HepG2 (cell line): ENCODE data around the gene CLEC16A. TPM values are rescaled to one million over a fixed set of nuclear protein-coding genes. Genes with fewer than 3 reads are reported as not detected.

Experiments used
- ETV6 ChIP-seq: sonication (generic); formaldehyde crosslinking; conservative IDR thresholded peaks from 2 replicates; pipeline ENCODE4 v1.4.0; 2020; ENCODE audit warnings: missing genetic modification reagents
- FOSL1 ChIP-seq: sonication (generic); formaldehyde crosslinking; IDR thresholded peaks from 2 replicates; pipeline ENCODE4 v1.9.0; 2021; ENCODE audit warnings: missing genetic modification reagents, borderline replicate concordance
- KLF11 ChIP-seq: IDR thresholded peaks from 2 replicates; pipeline ENCODE4 v1.6.1; 2016; ENCODE audit warnings: missing compliant biosample characterization
- KMT2A ChIP-seq: sonication (generic); formaldehyde crosslinking; IDR thresholded peaks from 2 replicates; pipeline ENCODE4 v1.4.0; 2020; ENCODE audit warnings: missing genetic modification reagents
- RBM22 ChIP-seq: fragments of 200-400 bp; formaldehyde crosslinking; optimal IDR thresholded peaks from 2 replicates; pipeline ENCODE3; 2017; ENCODE audit warnings: mild to moderate bottlenecking, low read length, moderate library complexity
- RFX3 ChIP-seq: IDR thresholded peaks from 2 replicates; pipeline ENCODE4 v1.6.1; 2016; ENCODE audit warnings: missing biosample characterization, missing genetic modification reagents
- ZBTB42 ChIP-seq: sonication (generic); formaldehyde crosslinking; IDR thresholded peaks from 2 replicates; pipeline ENCODE4 v1.5.0; 2020; ENCODE audit warnings: mild to moderate bottlenecking, missing genetic modification reagents
- ZNF224 ChIP-seq: sonication (generic); formaldehyde crosslinking; IDR thresholded peaks from 2 replicates; pipeline ENCODE4 v1.5.0; 2020; ENCODE audit warnings: mild to moderate bottlenecking, missing genetic modification reagents
- ZNF260 ChIP-seq: sonication (generic); formaldehyde crosslinking; IDR thresholded peaks from 2 replicates; pipeline ENCODE4 v1.4.0; 2020; ENCODE audit warnings: missing genetic modification reagents, low read depth, mild to moderate bottlenecking, borderline replicate concordance
- ZNF891 ChIP-seq: sonication (generic); formaldehyde crosslinking; IDR thresholded peaks from 2 replicates; pipeline ENCODE4 v1.5.0; 2020; ENCODE audit warnings: mild to moderate bottlenecking, missing genetic modification reagents
- polyA plus RNA-seq, 8 experiments: library from polyadenylated mRNA; depleted of rRNA in 3 of 8; stranded (reverse) in 7 of 8; unstranded in 1 of 8; fragments of >200 nt; fragmentation: Illumina TruSeq in 4 of 8; extraction: Trizol in 4 of 8; gene quantifications; 2 replicates each; pipeline versions ENCODE4 v1.2.1 to v1.2.3, GENCODE V29; 2011 to 2016; ENCODE audit warnings: low read depth in 4 of 8, missing spikeins in 1 of 8, mixed read lengths in 1 of 8; ENCODE audit not compliant: insufficient read depth in 1 of 8
- total RNA-seq, 5 experiments: library from RNA; depleted of rRNA; stranded (reverse); fragments of >200 nt; fragmentation: Illumina TruSeq; extraction: Trizol; gene quantifications; 2 replicates each; pipeline ENCODE4 v1.2.3, GENCODE V29; 2016; ENCODE audit warnings: low read depth in 1 of 5
- TF ChIP-seq, protein P1 (sequence below): IDR thresholded peaks from 2 replicates; pipeline ENCODE4 v1.6.1; 2016
- TF ChIP-seq, protein P2 (sequence below): IDR thresholded peaks from 2 replicates; pipeline ENCODE4 v1.6.1; 2016; ENCODE audit warnings: low read depth
- TF ChIP-seq, protein P3 (sequence below): IDR thresholded peaks from 2 replicates; pipeline ENCODE4 v1.6.1; 2016; ENCODE audit warnings: low read depth, missing genetic modification reagents, missing compliant biosample characterization
- TF ChIP-seq, protein P4 (sequence below): sonication (generic); formaldehyde crosslinking; IDR thresholded peaks from 2 replicates; pipeline ENCODE4 v1.5.0; 2020; ENCODE audit warnings: mild to moderate bottlenecking, missing genetic modification reagents
- TF ChIP-seq, protein P5 (sequence below): sonication (generic); formaldehyde crosslinking; IDR thresholded peaks from 2 replicates; pipeline ENCODE4 v1.4.0; 2020; ENCODE audit warnings: missing genetic modification reagents, borderline replicate concordance

CLEC16A gene
- total and polyA plus RNA-seq, 2 of the 13 experiments (the other 11 are each of a cell fraction or from before 2014, with no cell fraction given), result 8.5 to 10.3 TPM

DNA sequence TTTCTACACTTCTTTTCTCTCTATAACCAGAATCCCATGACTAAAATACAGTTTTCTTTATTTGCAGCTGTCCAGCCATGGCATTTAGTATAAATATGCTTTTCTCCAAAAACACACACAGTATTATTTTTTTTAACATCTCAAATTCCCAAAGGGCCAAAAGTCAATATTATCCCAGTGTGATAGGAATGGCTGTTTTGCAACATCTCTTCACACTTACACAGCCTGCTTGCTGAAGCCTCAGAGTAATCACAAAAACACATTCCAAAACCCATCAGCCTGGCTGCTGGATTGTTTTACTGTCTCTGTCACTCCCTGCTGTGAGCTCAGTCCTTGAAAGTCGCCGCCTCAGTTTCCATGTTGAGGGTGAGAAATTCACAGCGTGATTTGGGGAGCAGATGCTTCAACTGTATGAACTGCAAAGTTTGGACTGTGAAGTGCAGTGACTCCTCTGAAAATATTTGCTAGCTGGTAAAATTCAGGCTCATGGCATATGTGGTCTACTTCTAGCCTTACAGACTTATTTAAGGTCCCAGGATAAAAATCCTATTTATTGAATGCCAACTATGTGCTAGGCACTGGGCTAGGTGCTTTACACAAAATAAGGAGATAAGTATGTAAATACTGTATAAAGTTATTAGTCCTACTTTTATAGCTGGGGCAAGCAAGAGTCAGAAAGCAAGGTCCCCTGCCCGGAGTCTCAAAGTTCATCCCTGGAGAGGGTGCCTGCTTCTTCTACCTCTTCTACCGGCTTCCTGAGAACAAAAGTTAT, 195.1 kb downstream of the CLEC16A start (continued):
- TF ChIP-seq KMT2A (CRISPR knock-in tag) (0 out of 2 replicates have a peak, but pooled peaks have one; percentile 41), ZNF260 (CRISPR knock-in tag) (no peak), RFX3 (CRISPR knock-in tag) (no peak), KLF11 (CRISPR knock-in tag) (peak; percentile 60; the same call in 1 of the 2 replicates), ZNF224 (CRISPR knock-in tag) (no peak), FOSL1 (CRISPR knock-in tag) (peak; percentile 45; the same call in 1 of the 2 replicates), RBM22 (no peak), ZNF891 (CRISPR knock-in tag) (no peak), ETV6 (CRISPR knock-in tag) (no peak), ZBTB42 (CRISPR knock-in tag) (no peak)
- TF ChIP-seq, protein P1, sequence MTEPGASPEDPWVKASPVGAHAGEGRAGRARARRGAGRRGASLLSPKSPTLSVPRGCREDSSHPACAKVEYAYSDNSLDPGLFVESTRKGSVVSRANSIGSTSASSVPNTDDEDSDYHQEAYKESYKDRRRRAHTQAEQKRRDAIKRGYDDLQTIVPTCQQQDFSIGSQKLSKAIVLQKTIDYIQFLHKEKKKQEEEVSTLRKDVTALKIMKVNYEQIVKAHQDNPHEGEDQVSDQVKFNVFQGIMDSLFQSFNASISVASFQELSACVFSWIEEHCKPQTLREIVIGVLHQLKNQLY (CRISPR knock-in tag), result peak; percentile 86
- TF ChIP-seq, protein P2, sequence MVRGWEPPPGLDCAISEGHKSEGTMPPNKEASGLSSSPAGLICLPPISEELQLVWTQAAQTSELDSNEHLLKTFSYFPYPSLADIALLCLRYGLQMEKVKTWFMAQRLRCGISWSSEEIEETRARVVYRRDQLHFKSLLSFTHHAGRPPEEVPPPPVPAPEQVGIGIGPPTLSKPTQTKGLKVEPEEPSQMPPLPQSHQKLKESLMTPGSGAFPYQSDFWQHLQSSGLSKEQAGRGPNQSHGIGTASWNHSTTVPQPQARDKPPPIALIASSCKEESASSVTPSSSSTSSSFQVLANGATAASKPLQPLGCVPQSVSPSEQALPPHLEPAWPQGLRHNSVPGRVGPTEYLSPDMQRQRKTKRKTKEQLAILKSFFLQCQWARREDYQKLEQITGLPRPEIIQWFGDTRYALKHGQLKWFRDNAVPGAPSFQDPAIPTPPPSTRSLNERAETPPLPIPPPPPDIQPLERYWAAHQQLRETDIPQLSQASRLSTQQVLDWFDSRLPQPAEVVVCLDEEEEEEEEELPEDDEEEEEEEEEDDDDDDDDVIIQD (CRISPR knock-in tag), result peak; percentile 81
- TF ChIP-seq, protein P3, sequence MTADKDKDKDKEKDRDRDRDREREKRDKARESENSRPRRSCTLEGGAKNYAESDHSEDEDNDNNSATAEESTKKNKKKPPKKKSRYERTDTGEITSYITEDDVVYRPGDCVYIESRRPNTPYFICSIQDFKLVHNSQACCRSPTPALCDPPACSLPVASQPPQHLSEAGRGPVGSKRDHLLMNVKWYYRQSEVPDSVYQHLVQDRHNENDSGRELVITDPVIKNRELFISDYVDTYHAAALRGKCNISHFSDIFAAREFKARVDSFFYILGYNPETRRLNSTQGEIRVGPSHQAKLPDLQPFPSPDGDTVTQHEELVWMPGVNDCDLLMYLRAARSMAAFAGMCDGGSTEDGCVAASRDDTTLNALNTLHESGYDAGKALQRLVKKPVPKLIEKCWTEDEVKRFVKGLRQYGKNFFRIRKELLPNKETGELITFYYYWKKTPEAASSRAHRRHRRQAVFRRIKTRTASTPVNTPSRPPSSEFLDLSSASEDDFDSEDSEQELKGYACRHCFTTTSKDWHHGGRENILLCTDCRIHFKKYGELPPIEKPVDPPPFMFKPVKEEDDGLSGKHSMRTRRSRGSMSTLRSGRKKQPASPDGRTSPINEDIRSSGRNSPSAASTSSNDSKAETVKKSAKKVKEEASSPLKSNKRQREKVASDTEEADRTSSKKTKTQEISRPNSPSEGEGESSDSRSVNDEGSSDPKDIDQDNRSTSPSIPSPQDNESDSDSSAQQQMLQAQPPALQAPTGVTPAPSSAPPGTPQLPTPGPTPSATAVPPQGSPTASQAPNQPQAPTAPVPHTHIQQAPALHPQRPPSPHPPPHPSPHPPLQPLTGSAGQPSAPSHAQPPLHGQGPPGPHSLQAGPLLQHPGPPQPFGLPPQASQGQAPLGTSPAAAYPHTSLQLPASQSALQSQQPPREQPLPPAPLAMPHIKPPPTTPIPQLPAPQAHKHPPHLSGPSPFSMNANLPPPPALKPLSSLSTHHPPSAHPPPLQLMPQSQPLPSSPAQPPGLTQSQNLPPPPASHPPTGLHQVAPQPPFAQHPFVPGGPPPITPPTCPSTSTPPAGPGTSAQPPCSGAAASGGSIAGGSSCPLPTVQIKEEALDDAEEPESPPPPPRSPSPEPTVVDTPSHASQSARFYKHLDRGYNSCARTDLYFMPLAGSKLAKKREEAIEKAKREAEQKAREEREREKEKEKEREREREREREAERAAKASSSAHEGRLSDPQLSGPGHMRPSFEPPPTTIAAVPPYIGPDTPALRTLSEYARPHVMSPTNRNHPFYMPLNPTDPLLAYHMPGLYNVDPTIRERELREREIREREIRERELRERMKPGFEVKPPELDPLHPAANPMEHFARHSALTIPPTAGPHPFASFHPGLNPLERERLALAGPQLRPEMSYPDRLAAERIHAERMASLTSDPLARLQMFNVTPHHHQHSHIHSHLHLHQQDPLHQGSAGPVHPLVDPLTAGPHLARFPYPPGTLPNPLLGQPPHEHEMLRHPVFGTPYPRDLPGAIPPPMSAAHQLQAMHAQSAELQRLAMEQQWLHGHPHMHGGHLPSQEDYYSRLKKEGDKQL, result peak; percentile 100
- TF ChIP-seq, protein P4, sequence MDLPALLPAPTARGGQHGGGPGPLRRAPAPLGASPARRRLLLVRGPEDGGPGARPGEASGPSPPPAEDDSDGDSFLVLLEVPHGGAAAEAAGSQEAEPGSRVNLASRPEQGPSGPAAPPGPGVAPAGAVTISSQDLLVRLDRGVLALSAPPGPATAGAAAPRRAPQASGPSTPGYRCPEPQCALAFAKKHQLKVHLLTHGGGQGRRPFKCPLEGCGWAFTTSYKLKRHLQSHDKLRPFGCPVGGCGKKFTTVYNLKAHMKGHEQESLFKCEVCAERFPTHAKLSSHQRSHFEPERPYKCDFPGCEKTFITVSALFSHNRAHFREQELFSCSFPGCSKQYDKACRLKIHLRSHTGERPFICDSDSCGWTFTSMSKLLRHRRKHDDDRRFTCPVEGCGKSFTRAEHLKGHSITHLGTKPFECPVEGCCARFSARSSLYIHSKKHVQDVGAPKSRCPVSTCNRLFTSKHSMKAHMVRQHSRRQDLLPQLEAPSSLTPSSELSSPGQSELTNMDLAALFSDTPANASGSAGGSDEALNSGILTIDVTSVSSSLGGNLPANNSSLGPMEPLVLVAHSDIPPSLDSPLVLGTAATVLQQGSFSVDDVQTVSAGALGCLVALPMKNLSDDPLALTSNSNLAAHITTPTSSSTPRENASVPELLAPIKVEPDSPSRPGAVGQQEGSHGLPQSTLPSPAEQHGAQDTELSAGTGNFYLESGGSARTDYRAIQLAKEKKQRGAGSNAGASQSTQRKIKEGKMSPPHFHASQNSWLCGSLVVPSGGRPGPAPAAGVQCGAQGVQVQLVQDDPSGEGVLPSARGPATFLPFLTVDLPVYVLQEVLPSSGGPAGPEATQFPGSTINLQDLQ (CRISPR knock-in tag), result no peak
- TF ChIP-seq, protein P5, sequence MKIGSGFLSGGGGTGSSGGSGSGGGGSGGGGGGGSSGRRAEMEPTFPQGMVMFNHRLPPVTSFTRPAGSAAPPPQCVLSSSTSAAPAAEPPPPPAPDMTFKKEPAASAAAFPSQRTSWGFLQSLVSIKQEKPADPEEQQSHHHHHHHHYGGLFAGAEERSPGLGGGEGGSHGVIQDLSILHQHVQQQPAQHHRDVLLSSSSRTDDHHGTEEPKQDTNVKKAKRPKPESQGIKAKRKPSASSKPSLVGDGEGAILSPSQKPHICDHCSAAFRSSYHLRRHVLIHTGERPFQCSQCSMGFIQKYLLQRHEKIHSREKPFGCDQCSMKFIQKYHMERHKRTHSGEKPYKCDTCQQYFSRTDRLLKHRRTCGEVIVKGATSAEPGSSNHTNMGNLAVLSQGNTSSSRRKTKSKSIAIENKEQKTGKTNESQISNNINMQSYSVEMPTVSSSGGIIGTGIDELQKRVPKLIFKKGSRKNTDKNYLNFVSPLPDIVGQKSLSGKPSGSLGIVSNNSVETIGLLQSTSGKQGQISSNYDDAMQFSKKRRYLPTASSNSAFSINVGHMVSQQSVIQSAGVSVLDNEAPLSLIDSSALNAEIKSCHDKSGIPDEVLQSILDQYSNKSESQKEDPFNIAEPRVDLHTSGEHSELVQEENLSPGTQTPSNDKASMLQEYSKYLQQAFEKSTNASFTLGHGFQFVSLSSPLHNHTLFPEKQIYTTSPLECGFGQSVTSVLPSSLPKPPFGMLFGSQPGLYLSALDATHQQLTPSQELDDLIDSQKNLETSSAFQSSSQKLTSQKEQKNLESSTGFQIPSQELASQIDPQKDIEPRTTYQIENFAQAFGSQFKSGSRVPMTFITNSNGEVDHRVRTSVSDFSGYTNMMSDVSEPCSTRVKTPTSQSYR (CRISPR knock-in tag), result peak; percentile 59; the same call in 1 of the 2 replicates
